ENCODE measurements around the gene PCP4L1.
"Not testable (repeated sequence)": the region's sequence is repeated elsewhere in the genome, so short reads cannot be mapped to it uniquely, and the experiment has no call there.

The PCP4L1 gene

DNA sequence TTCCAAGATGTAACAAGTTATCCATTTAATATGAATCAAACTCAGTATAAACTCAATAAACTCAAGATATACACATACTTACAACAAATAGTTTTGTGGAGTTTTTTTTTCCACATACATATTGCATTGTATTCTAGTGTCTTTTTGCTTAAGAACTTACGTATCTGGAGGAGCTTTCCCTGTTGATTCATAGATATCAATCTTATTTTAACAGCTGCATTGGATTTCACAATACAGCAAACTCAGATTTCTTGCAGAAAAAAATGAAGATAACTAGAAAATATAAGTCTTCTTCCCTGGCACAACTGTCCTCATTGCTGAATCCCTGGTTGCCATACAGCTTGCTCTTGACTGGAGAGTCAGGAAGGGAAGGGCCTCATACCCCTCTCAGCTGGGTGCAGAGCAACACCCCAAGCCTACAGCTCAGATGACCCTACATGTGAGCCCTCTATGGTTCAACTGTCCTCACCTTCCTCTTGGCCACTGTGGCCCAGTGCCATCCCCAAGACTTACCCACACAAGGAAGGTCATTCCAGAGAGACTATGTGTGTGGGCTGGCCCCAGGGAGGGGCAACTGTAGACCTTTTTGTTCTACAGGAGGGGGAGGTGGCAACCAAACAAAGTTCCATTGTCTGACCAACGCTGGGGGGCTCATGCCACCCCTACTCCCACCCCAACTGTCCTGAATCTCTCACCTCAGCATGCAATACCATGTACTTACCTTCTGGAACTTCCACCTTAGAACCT is 49.5 kb downstream of the PCP4L1 start:
- Mint-ChIP-seq H3K4me3 (no peak overlapping the region), H3K27me3 (no peaks in the 10 kb centered on the region), H3K36me3 (ENCODE audit: low read depth) (peaks cover 9% of the 10 kb centered on the region), H3K9me3 (no peaks in the 10 kb centered on the region), H3K4me1 (ENCODE audit: low read depth) (peaks cover 40% of the 10 kb centered on the region), H3K27ac (no peak overlapping the region)
- DNase-seq, result no peak

DNA sequence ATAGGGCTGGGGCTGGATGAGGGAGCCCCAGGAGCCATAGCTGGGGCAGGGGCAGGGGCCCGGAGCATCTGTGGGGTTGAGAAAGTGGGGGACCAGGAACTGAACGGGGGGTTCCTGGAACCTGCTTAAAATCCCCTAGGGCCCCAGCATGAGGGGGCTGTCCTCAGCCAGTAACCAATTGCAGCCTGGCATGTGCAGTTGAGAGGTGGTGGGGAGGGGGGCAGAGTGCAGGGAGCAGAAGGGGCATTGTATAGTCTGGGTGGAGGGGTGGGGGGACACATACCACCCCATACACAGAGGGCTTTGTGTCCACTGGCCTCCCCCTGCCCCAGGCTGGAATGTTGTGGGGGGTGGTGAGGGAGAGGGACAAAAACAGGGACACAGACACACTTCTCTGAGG is 51.3 kb downstream of the PCP4L1 start, which contains the start of gene MPZ:
Gene MPZ (minus strand): TSS at position 101 of the 400 bp plus-strand sequence. CDS start 63 bp downstream, at position 38.
- H3K27me3 Mint-ChIP-seq, result no peaks in the 10 kb centered on the region
- DNase-seq, result no peak
- H3K27ac Mint-ChIP-seq, result no peak within 1 kb of the TSS
- H3K4me3 Mint-ChIP-seq, result no peak within 1 kb of the TSS
- peaks cover 12% of the 10 kb centered on the region for H3K36me3 Mint-ChIP-seq (ENCODE audit: low read depth)
- H3K9me3 Mint-ChIP-seq, result no peaks in the 10 kb centered on the region
- peaks cover 32% of the 10 kb centered on the region for H3K4me1 Mint-ChIP-seq (ENCODE audit: low read depth)

DNA sequence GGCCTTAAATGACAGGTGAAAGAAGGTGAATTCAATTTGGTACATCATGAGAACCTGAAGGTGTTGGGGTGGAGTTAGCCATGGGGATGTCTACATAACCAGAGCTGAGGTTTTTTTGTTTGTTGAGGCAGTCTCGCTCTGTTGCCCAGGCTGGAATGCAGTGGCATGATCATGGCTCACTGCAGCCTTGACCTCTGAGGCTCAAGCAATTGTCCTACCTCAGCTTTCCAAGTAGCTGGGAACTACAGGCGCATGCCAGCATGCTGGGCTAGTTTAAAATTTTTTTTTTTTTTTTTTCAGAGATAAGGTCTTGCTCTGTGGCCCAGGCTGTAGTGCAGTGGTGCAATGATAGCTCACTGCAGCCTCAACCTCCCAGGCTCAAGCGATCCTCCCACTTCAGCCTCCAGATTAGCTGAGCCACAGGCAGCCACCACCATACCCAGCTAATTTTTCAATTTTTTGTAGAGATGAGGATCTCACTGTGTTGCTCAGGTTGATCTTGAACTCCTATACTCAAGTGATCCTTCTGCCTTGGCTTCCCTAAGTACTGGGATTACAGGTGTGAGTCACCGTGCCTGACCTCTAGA is 53.1 kb downstream of the PCP4L1 start:
- no peak overlapping the region for H3K27ac Mint-ChIP-seq
- no peaks in the 10 kb centered on the region for H3K27me3 Mint-ChIP-seq
- H3K4me3 Mint-ChIP-seq, result no peak overlapping the region
- no peak for DNase-seq
- peaks cover 33% of the 10 kb centered on the region for H3K4me1 Mint-ChIP-seq (ENCODE audit: low read depth)
- H3K36me3 Mint-ChIP-seq (ENCODE audit: low read depth), result peaks cover 10% of the 10 kb centered on the region
- H3K9me3 Mint-ChIP-seq, result no peaks in the 10 kb centered on the region

DNA sequence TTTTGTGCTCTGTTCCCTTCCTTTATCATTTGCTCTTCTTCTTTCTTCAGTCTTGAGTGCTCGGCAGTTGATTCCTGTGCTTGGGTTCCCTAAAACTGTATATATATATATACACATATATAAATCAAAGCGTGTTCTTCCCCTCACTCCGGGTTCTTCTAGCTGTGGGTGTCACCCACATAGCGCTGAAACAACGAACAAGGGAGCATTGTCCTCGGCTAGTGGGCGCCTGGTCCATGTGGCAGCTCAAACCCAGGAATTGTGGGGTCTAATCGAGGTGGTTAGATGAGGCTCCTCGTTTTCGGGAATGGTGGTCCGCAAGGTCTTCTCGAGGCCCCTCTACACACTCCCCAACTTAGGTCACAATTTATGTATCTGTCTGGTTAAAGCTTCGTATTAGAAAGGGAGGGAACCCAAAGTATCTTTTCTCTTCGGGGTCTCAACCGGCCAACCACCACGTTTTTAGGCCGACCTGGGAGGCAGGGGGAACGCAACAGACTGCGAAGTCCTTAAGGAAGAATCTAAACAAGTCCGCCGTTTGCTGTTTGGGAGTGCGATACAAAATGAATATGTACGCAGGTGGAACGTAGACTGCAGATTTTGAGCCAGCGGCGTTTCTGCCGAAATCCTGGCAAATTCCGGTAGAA is 55.1 kb downstream of the PCP4L1 start:
- peaks cover 14% of the 10 kb centered on the region for H3K36me3 Mint-ChIP-seq (ENCODE audit: low read depth)
- peaks cover 27% of the 10 kb centered on the region for H3K4me1 Mint-ChIP-seq (ENCODE audit: low read depth)
- peak overlapping the region; percentile 98 for H3K4me3 Mint-ChIP-seq
- peak overlapping the region; percentile 97 for H3K27ac Mint-ChIP-seq
- no peak for DNase-seq
- H3K9me3 Mint-ChIP-seq, result no peaks in the 10 kb centered on the region
- no peaks in the 10 kb centered on the region for H3K27me3 Mint-ChIP-seq

DNA sequence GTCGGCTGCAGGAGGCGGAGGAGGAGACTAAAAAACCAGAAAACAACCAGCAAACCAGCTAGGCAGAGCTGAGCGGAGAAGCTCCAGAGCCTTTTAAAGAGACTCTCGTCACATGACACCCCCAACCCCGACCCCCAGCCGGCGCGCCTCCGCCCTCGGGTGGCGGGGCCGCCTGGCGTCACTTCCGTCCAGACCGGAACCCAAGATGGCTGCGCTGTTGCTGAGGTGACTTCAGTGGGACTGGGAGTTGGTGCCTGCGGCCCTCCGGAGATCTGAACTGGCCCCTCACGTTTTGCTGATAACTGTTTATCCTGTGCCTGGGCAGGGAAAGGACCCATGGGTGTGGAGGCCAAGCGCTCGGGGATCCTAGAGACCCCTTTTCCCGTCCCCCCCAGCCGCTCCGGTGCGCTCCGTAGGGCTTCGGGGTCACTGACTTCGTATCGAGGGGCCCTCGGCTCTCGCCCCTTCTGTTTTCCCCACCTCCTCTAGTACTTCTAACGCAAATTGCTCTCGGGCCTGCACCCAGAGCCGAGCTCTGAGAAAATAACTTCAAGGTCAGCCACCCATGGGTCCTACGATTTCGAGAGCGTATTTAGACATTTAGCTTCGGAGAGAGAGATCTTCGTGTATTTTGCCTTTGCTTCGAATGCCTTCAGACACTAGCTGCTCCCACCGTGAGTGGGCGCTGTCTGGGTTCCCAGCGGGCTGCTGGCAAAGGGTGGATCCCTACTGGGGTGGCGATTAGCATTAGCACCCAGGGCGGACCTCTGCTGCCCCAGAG is 55.8 kb downstream of the PCP4L1 start, which contains the start of gene SDHC:
Gene SDHC (plus strand): TSS at position 181 of the 781 bp plus-strand sequence. CDS start 25 bp downstream, at position 206.
- Mint-ChIP-seq H3K27ac (peak within 1 kb of the TSS; percentile 97), H3K4me3 (peak within 1 kb of the TSS; percentile 98), H3K4me1 (ENCODE audit: low read depth) (peaks cover 27% of the 10 kb centered on the region), H3K36me3 (ENCODE audit: low read depth) (peaks cover 17% of the 10 kb centered on the region), H3K9me3 (no peaks in the 10 kb centered on the region), H3K27me3 (no peaks in the 10 kb centered on the region)
- peak; percentile 90 for DNase-seq

DNA sequence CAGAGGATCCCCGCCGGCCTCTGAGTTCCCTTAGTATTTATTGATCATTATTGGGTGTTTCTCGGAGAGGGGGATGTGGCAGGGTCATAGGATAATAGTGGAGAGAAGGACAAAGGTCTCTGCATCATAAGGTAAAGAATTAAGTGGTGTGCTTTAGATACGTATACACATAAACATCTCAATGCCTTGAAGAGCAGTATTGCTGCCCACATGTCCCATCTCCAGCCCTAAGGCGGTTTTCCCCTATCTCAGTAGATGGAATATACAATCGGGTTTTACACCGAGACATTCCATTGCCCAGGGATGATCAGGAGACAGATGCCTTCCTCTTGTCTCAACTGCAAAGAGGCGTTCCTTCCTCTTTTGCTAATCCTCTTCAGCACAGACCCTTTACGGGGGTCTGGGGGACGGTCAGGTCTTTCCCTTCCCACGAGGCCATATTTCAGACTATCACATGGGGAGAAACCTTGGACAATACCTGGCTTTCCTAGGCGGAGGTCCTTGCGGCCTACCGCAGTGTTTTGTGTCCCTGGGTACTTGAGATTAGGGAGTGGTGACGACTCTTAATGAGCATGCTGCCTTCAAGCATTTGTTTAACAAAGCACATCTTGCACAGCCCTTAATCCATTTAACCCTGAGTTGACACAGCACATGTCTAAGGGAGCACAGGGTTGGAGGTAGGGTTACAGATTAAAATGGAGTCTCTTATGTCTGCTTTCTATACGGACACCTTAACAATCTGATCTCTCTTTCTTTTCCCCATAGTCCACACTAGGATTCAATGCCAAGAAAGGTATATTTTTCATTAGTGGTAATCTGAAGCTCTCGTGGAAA is 57.5 kb downstream of the PCP4L1 start:
- H3K4me1 Mint-ChIP-seq (ENCODE audit: low read depth), result peaks cover 29% of the 10 kb centered on the region
- DNase-seq, H3K27me3 Mint-ChIP-seq, H3K9me3 Mint-ChIP-seq: not testable (repeated sequence)
- H3K36me3 Mint-ChIP-seq (ENCODE audit: low read depth), result peaks cover 28% of the 10 kb centered on the region
- peak overlapping the region; percentile 97 for H3K27ac Mint-ChIP-seq
- H3K4me3 Mint-ChIP-seq, result peak overlapping the region; percentile 98

DNA sequence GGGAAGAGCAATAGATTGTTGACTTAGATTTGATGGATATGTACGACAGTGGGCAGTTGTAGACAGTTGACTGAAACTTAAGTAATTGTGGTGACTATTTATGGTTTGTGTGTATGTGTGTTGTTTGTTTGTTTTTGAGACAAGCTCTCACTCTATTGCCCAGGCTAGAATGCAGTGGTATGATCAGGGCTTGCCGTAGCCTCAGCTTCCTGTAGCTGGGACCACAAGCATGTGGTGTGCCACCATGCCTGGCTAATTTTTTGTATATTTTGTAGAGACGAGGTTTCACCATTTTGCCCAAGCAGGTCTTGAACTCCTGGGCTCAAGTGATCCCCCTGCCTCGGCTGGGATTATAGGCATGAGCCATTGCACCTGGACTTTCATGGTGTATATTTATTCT is 65.5 kb downstream of the PCP4L1 start:
- Mint-ChIP-seq H3K9me3 (no peaks in the 10 kb centered on the region), H3K4me1 (ENCODE audit: low read depth) (peaks cover 12% of the 10 kb centered on the region), H3K36me3 (ENCODE audit: low read depth) (peaks cover 70% of the 10 kb centered on the region), H3K4me3 (no peak overlapping the region), H3K27me3 (no peaks in the 10 kb centered on the region), H3K27ac (peak overlapping the region; percentile 37)
- DNase-seq, result no peak

DNA sequence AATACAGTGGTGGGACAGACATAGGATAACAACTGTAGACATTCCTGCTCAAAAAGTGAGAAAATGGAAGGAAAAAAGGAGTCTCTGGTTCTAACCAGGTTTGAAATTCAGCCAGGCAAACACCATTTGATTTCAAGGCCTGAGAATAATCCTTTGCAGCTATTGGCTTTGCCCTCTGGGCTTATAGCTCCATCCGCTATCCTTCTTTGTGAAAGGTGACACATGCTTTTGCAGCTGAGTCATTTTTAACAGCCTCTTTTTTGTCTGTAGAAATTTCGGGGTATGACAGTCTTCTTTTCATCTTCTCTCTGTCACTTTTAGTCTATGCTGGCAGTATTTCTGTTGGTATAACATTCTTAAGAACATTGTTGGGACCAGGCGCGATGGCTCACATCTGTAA is 71.8 kb downstream of the PCP4L1 start:
- Mint-ChIP-seq H3K9me3 (no peaks in the 10 kb centered on the region), H3K4me3 (no peak overlapping the region), H3K4me1 (ENCODE audit: low read depth) (no peaks in the 10 kb centered on the region), H3K36me3 (ENCODE audit: low read depth) (peaks cover 91% of the 10 kb centered on the region), H3K27ac (no peak overlapping the region), H3K27me3 (no peaks in the 10 kb centered on the region)
- DNase-seq, result no peak

DNA sequence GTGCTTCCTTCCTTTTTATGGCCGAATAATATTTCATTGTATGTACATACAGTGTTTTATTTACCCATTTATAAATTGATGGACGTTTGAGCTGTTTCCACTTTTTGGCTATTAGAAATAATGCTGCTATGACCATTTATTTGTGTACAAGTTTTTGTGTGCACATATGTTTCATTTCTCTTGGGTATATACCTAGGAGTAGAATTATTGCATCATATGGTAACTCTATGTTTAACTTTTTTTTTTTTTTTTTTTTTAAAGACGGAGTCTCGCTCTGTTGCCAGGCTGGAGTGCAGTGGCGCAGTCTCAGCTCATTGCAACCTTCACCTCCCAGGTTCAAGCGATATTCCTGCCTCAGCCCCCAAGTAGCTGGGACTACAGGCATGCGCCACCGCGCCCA is 74.6 kb downstream of the PCP4L1 start:
- no peaks in the 10 kb centered on the region for H3K27me3 Mint-ChIP-seq
- H3K27ac Mint-ChIP-seq, result no peak overlapping the region
- no peak for DNase-seq

More for the DNA sequence above, 74.6 kb downstream of the PCP4L1 start:
- no peak overlapping the region for H3K4me3 Mint-ChIP-seq
- peaks cover 95% of the 10 kb centered on the region for H3K36me3 Mint-ChIP-seq (ENCODE audit: low read depth)
- no peaks in the 10 kb centered on the region for H3K9me3 Mint-ChIP-seq
- peaks cover 8% of the 10 kb centered on the region for H3K4me1 Mint-ChIP-seq (ENCODE audit: low read depth)
